ENCODE data around the gene DNAJC5.

Gene DNAJC5

DNA sequence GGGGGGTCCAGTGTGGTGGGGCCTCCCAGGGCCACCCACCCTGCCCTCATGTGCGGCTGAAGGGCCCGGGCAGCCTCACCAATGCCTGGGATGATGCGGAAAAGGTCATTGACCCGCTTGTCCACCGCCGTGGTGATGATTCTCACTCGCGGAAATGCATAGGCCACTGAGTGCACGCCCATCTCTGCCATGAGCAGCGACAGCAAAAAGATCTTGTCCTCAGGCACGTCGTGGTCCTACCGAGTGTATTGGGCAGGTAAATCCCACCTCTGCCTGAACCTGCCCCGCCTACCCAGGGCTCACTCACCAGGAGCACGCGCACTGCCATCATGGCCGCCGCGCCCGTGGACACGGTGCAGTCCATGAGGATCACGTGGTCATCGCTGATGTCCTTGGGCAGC is 45.1 kb downstream of the DNAJC5 start:
- DNase-seq (ENCODE audit: low spot score), result no peak

DNA sequence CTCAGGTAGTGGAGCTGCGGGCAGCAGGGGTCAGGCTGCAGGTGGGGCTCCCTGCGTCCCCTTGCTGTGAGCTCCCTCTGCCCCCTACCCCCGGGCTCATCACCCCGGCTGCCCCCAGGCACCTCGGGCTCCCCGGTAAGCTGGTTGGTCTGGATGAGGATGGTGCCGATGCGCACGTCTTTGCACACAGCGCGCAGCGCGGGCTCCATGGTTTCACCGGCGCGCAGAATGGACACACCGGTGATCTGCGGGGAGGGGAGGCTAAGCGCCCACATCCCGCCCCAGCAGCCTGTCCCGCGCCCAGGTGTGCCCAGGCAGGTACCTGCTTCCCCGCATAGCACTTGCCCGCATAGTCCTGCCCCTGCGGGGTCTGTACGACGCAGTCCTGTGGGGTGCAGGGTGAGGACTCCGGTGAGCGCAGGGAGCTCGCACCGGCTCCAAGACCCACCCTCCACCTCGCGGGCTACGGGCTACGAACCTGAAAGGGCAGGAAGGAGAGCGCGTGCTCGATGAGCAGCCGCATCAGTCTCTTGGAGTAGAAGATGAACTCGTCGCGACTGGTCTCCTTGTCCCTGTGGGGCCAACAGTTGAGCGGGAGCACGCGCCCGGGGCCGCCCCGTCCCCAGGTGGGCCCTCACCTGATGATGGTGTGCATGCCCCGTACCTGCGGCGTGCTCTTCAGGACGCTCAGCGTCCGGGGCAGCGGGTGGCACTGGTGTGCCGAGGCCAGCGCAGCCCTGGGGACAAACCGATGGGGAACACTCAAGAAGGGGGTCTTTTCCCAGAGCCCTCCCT is 45.7 kb downstream of the DNAJC5 start:
- no peak for DNase-seq (ENCODE audit: low spot score)

DNA sequence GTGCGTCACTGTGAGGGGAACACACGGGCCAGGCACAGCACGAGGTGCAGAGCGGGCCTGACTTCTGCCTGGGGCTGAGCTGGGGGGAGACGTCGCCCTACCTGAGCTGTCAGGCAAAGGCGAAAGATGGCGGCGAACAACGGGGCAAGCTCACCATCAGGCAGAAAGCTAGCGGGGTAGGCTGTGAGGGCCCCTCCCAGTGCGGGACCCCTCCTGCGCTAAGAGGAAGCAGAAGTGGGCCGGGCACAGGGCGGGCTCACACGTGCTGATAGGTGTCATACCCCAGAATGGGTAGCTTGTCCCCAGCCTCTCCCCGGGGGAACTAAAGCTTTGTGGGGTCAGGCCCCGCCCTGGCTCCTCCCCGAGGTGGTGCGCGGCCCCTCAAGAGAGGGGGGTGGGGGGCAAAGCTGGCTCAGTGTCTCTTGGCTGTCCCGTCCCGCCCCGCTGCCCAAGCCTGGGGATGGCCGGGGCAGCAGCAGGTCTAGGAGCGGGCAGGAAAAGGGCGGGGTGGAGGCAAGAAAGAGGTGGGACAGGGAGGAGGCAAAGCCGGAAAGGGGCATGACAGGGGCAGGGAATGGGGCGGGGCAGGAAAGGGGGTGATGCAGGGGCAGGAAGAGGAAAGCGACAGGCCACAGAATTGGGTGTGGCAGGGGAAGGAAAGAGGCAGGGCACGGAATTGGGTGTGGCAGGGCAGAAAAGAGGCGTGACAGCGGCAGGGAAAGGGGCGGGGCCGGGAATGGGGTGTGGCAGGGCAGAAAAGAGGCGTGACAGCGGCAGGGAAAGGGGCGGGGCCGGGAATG is 46.6 kb downstream of the DNAJC5 start:
- DNase-seq (ENCODE audit: low spot score), result peak; percentile 77

DNA sequence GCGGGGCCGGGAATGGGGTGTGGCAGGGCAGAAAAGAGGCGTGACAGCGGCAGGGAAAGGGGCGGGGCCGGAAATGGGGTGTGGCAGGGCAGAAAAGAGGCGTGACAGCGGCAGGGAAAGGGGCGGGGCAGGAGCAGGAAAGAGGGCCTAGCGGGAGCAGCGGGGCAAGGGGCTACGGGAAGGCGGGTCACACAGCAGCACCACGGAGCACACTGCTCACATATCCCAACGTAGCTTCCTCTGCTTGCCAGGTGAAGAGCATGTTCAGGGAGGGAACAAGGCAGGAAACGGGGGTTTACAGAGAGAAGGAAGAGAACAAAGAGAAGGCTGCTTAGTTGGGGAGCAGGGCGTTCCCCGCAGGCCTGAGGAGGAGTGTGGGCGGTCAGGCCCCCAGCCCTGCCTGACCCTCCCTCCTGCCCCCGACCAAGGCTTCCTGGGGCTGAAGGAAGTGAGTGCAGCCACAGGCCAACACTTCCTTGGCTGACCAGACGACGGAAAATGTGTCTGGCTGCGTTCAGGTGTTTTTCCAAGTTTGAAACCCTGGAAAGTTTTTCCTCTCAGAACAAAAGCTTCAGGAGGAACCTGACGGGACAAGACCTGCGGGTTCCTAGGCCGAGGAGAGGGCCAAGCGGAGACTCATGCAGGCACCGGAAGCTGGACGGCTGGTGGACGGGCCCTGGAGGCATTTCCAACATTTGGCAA is 47.5 kb downstream of the DNAJC5 start:
- DNase-seq (ENCODE audit: low spot score), result peak; percentile 91

DNA sequence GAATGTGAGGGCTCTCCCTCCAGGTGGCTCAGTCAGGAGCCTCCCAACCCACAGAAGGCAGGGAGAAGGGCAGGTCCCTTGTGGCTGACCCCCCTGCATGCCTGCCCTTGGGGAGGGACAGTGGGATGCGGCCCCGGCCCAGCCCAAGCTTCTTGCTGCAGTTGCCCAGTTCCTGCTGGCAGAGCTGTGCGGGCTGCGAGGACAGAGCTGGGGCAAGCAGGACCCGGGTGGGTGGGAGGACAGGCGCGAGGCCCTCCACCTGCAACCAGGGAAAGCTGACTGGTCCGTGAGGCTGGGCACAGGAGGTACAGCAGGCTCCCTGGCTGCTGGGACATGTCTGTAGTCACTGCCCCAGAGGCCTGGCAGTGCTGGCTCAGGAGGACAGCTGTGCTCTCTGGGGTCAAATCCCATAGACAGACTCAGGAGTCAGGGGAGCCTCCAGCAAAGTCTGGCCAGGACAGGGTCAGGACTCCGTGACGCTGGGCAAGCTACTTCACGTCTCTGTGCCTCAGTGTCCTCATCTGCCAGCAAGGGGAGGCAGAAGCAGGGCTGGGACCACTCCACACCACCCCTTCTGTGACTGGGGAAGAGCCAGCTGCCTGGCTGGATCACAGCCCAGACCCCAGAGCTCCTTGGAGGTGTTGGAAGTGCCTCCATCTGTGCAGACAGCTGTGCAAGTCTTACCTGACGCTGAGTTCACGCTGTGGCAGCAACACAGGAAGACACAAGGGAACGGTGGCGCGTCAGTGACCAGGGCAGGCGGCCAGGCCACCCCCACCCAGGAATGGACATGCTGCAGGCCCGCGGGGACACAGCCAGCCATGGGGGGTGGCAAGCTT is 48.3 kb downstream of the DNAJC5 start:
- no peak for DNase-seq (ENCODE audit: low spot score)

DNA sequence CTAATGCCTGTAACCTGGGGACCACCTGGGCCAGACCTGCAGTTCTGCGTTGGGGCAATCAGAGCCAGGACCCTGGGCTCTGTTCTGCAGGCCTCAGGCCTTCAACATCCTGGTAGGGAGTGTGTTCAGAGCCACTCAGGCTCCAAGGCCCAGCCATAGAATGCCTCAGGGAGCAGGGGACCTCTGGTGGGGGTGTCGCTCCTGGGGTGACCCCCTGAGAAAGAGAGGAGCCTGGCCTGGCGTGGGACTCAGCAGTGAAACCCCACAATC is 48.8 kb downstream of the DNAJC5 start:
- no peak for DNase-seq (ENCODE audit: low spot score)

DNA sequence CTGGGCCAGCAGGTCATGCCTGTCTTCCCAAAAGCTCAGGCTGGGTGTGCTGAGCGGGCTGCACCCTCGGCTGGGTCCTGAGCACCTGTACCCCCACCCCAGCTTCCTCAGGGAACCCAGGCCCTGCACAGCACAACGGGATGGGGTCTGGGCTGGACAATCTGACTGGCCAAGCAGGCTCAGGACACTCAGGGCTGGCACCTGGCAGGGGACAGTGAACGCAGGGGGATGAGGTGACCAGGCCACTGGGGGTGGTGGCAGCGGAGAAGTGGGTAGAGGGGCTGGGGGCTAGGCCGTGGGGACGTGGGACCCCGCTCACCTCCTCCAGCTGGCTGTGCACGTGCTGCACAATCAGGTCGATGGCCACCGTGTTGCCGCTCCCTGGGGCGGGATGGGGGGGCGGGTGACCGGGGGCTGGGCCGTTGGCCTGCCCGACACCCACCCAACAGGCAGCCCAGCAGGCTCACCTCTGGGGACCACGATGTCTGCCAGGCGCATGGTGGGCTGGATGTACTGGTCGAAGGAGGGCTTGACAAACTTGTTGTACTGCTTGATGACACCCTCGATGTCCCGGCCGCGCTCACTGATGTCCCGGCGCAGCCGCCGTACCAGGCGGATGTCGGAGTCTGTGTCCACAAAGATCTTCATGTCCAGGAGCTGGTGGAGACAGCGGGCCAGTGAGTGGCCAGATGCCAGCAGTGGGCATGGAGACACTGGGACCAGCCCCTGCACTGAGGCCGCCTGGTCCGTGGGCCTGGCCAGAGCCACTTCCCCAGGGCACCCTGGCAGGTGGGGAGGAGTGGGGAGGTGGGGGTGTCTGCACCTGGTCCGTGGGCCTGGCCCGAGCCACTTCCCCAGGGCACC is 49.4 kb downstream of the DNAJC5 start:
- DNase-seq (ENCODE audit: low spot score), result no peak

DNA sequence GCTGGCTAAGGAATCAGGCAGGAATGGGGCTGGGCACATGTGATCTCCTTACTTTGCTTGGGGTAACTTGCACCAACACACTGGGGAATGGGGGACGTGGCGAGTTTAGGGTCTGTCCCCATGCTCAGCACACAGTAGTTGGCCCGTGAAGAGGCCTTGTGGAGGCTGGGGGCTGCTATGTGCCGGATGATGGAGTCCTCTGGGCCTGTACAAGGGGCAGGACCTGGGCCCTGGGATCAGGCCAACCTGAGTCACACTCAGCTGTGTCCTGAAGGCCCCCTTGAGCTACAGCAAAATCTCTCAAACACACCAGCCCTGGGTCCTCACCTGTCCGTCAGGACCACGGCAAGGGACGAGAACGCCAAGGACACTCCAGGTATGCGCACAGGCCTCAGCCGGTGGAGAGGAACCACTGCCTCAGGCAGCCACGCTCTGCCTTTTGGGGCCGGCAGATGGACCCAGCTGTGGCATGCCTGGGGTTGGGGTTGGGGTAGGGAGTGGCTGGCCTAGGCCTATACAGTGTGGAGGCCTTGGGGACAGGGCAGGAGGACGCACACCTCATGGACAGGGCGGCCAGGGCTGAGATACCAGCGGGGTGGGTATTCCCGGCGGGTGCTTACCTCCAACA is 50.2 kb downstream of the DNAJC5 start:
- no peak for DNase-seq (ENCODE audit: low spot score)

DNA sequence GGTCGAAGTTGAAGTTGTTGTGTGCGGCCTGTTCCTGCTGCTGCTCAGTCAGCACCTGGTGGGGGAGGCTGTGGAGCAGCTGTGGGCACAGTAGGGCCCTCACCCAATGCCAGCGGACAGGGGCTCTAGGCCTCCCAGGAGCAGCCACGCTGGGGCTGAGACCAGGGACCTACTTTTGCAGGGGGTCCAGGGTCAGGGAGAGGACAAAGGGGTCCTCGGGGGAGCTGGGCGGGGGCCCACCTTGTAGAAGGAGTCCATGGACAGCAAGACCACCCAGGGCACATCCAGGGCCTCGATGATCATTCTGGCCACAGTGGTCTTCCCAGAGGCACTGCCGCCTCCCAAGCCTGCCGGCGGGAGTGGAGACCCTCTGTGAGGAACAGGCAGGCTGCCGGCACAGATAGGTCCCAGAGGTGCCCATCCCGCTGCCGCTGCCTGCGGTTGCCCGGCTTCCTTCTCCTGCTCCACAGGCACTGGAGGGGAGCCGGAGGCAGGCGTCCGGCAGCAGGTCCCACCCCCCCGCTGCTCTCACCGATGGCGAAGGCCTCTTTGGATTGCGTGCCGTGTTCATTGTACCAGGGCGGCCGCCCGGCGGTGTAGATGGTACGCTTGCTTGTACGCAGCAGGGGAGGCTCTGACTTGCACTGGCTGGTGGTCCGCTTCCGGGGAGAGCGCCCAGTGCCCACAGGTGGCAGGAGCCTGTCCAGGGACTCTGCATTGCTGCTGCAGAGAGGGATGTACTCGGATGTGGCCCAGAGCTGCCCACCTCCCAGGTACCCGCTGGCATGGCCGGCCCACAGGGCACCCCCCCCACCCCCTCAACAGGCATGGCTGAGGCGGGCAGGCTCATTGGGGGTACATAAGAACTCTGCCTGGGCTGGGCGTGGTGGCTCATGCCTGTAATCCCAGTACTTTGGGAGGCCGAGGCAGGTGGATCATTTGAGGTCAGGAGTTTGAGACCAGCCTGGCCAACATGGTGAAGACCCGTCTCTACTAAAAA is 51.3 kb downstream of the DNAJC5 start:
- no peak for DNase-seq (ENCODE audit: low spot score)

DNA sequence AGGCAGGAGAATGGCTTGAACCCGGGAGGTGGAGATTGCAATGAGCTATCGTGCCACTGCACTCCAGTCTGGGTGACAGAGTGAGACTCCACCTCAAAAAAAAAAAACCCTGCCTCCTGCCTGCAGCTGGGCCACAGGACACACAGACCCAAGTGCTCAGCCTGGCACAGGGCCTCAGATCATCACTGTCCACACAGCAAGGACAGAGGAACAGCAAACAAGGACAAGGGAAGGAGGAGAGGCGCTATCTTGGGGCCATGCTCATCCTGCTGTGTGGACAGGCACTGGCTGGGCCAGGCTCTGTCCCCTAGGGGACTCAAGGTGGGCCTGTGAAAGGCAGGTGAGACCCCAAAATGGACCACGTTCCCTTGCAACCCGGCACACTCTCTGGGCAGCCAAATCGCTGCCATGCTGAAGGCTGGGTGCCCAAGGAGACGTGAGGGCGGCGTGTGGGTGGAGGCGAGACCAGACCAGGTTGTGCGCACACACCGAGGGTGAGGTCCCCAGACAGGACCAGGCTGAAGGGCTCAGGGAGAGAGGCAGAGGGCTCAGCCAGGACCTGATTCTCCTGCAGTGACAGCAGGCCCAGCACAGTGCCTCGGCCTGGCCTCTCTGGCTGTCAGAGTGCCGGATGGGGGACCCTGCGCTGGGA is 52.2 kb downstream of the DNAJC5 start:
- no peak for DNase-seq (ENCODE audit: low spot score)

DNA sequence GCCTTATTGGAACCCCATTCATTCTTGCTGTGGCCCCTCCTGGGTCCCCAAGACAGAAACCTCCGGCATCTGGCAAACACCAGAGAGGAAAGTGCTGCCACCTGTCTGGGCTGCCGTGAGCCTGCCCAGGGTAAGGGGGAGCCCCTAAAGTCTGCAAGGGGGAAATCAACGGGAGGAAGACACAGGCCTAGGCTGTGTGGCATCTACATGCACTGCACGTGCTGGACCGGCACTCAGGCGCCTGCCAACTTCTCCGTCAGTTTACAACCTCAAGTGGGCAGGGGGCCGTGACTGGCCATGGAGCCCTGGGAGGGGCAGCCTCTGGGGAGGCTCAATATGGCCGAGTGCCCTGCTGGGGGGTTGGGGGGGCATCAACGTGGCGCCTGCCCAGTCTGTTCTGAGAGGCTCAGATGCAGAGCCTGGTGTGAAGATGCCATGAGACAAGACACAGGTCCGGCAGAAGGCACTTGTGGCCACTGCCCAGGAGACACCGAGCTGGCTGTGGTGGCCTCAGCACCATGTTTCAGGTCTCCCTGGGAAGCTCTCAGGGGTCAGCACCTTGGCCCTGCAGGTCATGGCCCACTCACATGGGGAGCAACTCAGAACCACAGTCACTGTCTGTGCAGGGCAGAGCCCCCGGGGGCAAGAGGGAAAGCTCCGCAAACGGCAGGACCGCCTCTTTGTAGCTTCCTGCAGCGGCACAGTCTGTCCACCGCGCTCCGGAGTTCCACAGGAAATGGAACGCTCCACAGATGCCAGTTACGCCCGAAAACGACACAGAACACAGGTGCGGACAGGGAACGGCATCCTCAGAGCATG is 52.9 kb downstream of the DNAJC5 start:
- no peak for DNase-seq (ENCODE audit: low spot score)

DNA sequence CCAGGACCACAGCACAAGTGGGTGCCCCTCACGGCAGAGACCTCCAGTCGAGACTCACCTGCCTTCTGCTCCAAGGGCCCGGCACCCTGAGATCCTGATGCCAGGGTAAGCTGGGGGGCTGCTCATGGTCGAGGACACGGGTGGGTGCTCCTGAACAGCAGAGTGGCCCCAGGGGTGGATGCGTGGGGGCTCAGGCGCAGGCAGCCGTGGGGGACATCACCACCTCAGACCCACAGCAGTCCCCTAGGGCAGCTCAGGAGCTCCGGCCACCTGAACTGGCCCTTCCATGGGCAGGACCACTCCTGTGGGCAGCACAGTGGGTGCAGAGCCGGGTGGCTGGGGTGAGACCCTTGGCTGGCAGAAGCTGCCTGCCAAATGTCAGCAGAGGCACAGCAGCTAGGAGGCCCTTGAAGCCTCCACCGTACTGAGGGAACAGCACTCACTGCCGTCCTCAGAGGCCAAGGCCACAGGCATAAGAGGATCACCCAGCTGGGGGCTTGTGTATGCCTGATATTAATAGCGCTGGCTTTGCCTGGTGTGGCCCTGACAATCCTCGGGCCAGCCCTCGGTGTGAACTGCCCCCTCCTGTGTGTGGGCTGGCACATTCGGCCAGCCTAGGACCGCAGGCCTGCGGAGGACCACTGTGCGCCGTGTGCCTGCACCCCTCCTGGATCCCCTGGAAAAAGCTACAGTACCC is 55.9 kb downstream of the DNAJC5 start:
- no peak for DNase-seq (ENCODE audit: low spot score)

DNA sequence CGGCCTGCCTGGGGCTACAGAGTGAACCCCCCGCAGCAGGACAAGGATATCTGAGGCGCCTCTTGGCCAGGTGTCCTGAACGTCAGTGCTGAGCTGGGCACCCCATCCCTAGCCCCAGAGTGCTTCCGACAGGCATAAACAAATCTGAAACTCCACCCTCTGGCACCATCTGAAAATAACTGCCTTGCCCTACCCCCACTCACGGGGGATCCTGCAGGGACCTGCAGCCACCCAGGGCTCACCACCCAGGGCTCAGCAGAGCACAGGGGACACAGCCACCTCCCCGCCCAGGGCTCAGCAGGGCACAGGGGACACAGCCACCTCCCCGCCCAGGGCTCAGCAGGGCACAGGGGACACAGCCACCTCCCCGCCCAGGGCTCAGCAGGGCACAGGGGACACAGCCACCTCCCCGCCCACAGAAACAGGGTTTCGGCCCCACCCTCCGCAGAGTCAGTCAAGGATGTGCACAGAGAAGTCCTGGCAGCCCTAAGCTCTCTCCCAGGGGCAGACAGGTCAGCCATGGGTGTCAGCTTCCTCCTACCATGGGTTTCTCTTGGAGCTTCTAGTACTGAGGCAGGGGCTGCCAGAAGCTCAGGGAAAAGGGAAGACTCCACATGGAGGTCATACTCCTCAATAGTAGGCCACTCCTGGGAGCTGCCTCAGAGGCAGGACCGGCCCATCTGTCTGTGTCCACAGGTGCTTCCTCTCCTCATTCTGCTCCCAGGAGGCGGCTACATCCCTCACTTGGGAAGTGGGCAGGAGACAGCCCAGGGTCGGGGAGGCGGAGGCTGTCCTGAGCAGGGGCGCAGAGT is 56.7 kb downstream of the DNAJC5 start:
- no peak for DNase-seq (ENCODE audit: low spot score)

DNA sequence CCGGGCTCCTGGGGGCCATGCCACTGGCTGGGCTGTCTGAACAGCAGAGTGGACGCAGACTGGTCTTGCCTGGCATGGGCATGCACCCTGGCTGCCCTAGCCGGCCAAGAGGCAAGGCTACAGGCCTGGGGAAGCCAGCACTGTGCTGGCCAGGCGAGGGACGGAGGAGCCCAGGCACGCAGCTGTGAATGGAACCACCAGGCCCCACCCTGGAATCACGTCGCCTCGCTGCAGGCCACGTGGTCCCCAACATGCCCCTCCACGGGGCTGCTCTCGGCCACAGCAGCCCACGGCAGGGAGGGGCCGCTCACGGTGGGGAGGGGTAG is 57.2 kb downstream of the DNAJC5 start:
- DNase-seq (ENCODE audit: low spot score), result no peak

DNA sequence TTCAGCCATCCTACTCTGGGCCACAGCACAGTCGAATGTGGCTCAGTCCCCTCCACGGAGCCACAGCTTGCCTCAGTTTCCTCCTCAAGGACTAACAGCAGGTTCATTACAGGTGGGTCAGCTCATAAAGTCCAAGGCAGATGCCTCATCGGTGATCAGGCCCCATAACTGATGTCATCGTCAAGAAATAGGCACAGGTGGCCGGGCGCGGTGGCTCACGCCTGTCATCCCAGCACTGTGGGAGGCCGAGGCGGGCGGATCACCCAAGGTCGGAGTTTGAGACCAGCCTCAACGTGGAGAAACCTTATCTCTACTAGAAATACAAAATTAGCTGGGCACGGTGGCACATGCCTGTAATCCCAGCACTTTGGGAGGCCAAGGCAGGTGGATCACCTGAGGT is 57.8 kb downstream of the DNAJC5 start:
- DNase-seq (ENCODE audit: low spot score), result no peak

DNA sequence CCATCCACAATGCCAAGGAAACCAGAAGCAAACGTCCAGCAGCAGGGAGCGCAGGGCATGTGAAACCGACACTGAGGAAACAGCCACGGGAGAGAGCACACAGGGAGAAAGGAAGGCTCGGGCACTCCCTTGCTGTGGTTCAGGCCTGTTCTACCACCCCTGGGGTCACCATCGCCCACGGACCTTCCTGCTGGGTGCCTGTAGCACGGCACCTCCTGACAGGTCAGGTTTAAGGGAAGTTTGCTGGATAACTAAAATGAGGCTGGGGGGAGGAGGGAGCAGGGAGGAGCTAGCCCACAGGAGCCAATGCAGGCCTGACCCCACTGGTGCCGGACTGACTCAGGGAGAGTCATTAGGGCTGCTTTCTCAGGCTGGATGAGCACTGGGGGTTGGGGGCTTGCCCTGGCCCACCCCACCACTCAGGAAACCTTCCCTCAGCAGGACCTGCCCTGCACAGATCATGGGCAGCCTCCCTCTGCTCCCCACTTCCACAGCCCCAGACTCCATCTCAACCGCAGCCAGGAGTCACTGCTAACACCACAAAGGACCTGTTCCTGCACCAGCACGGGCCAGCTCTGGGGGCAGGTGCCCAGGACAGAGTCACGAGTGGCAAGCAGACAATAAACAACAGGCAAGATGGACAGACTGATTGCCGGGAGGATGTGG is 59.0 kb downstream of the DNAJC5 start:
- no peak for DNase-seq (ENCODE audit: low spot score)
